Upper lobe of right lung (tissue), 1 donor: ENCODE results near the gene TTYH1. TPM values are rescaled to one million over a fixed set of nuclear protein-coding genes. Genes with fewer than 3 reads are reported as not detected.

Experiments used
- ATAC-seq: fragments of 200-7000 bp; cut with Tn5 transposase; one replicate; pipeline ENCODE4 v1.9.1; 2020; ENCODE audit warnings: mild to moderate bottlenecking, moderate library complexity
- DNase-seq: peaks from one replicate; pipeline ENCODE4 v3.0.0-alpha.2; 2020
- H3K27ac ChIP-seq: fragments of 200-600 bp; one replicate; pipeline ENCODE4 v1.8.0; 2022
- H3K27me3 ChIP-seq: fragments of 200-600 bp; one replicate; pipeline ENCODE4 v1.8.0; 2022; ENCODE audit warnings: mild to moderate bottlenecking
- H3K36me3 ChIP-seq: fragments of 200-600 bp; one replicate; pipeline ENCODE4 v1.8.0; 2022
- H3K4me1 ChIP-seq: fragments of 200-600 bp; one replicate; pipeline ENCODE4 v1.8.0; 2022
- H3K4me3 ChIP-seq: fragments of 200-600 bp; one replicate; pipeline ENCODE4 v1.8.0; 2022; ENCODE audit warnings: mild to moderate bottlenecking
- H3K9me3 ChIP-seq: fragments of 200-600 bp; one replicate; pipeline ENCODE4 v1.8.0; 2022
- intact Hi-C: fragments of 100-400 bp; cut with DNase I; formaldehyde crosslinking; loops from one replicate; pipeline ENCODE4 v1.11.0; 2022
- total RNA-seq: library from RNA; stranded (reverse); fragmentation: NEBNext Ultra II Directional; extraction: Animal tissue kit (Norgen Biotek cat#: 25700); gene quantifications from one replicate; pipeline ENCODE4 v1.2.1, GENCODE V29; 2021
- TF ChIP-seq, protein P1 (sequence below): fragments of 200-600 bp; IDR thresholded peaks from one replicate; pipeline ENCODE4 v1.8.0; 2022; ENCODE audit warnings: antibody characterized with exemption
- donor health status: DM: no; HTN: yes; CAD: no; lungs with severe emphysema.

TTYH1 gene
- total RNA-seq, 1 donor from 2014 or later: not detected

DNA sequence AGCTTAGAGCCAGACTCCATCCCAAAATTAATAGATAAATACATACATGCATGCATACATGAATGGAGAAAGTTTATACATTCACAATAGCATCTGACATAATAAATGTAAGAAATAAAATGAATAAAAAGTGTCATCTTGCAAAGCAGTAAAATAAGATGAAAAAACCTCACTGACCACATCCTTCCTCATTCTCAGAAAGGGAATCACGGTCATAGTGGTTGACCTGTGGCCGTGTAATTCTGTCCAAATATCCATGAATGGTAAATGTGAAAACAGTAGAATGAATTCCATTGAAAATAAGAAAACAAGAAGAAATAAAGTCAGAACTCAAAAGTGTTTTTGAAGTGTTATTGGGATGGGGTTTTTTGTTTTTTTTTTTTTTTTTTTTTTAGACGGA is 67.6 kb downstream of the TTYH1 start:
- peaks cover 22% of the 10 kb centered on the region for H3K27me3 ChIP-seq
- ATAC-seq (peak; percentile 56), DNase-seq (no peak)
- intact Hi-C loops: no loop called here
- no peaks in the 10 kb centered on the region for H3K4me1 ChIP-seq
- no peaks in the 10 kb centered on the region for H3K36me3 ChIP-seq
- no peaks in the 10 kb centered on the region for H3K9me3 ChIP-seq
- TF ChIP-seq, protein P1, sequence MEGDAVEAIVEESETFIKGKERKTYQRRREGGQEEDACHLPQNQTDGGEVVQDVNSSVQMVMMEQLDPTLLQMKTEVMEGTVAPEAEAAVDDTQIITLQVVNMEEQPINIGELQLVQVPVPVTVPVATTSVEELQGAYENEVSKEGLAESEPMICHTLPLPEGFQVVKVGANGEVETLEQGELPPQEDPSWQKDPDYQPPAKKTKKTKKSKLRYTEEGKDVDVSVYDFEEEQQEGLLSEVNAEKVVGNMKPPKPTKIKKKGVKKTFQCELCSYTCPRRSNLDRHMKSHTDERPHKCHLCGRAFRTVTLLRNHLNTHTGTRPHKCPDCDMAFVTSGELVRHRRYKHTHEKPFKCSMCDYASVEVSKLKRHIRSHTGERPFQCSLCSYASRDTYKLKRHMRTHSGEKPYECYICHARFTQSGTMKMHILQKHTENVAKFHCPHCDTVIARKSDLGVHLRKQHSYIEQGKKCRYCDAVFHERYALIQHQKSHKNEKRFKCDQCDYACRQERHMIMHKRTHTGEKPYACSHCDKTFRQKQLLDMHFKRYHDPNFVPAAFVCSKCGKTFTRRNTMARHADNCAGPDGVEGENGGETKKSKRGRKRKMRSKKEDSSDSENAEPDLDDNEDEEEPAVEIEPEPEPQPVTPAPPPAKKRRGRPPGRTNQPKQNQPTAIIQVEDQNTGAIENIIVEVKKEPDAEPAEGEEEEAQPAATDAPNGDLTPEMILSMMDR: no peak
- no peak overlapping the region for H3K27ac ChIP-seq
- H3K4me3 ChIP-seq: no peak overlapping the region

DNA sequence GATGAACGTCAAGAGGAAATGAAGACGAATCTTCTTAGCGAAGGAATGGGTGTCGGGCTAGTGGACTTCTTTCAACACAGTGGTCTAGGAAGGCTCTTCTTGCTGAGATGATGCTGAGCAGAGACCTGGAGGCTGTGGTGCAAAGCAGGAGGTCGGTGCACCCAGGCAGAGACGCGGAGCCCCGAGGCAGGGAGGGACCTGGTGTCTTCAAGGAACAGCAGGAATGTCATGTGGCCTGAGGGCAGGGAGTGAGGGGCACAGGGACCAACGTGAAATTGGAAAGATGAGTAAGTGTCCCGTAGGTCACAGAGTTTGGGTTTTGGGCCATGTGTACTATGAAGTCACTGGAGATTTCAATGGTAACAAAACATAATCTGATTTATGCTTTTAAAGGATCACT is 69.2 kb downstream of the TTYH1 start:
- TF ChIP-seq, protein P1: no peak
- H3K4me3 ChIP-seq: no peak overlapping the region
- H3K36me3 ChIP-seq: no peaks in the 10 kb centered on the region
- peaks cover 22% of the 10 kb centered on the region for H3K27me3 ChIP-seq
- intact Hi-C loops: no loop called here
- no peak overlapping the region for H3K27ac ChIP-seq
- ATAC-seq (no peak), DNase-seq (no peak)
- no peaks in the 10 kb centered on the region for H3K4me1 ChIP-seq
- H3K9me3 ChIP-seq: no peaks in the 10 kb centered on the region

DNA sequence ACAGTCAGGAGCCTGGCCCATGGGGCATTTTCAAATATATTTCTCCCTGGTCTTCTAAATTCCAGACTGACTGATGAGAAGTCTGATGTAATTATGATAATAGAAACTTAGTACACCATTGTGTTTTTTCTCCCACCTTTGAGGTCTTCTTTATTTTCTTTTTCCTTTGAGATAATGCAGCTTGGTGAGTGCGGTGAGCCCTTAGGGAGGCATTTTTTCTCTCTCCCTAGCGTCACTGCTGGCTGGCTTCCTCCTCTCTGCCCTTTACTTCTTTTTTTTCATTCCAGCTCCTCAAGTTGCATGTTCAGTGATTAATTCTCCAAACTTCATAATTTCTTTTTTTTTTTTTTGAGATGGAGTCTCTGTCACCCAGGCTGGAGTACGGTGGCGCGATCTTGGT is 70.6 kb downstream of the TTYH1 start:
- no peak for DNase-seq

More for the DNA sequence above, 70.6 kb downstream of the TTYH1 start:
- Histone ChIP-seq H3K27ac (no peak overlapping the region), H3K4me1 (no peaks in the 10 kb centered on the region), H3K9me3 (no peaks in the 10 kb centered on the region), H3K27me3 (peaks cover 22% of the 10 kb centered on the region), H3K36me3 (no peaks in the 10 kb centered on the region), H3K4me3 (no peak overlapping the region)
- TF ChIP-seq, protein P1: no peak
- no peak for ATAC-seq
- intact Hi-C loops: no loop called here

Other genes starting within 250 kb of the TTYH1 start
- gene TMC4, start 242.3 kb upstream of the TTYH1 start, total RNA-seq: 48.3 TPM
- gene MBOAT7, start 225.9 kb upstream of the TTYH1 start, total RNA-seq: 57.9 TPM
- 34.7 TPM for gene TSEN34, start 224.2 kb upstream of the TTYH1 start, total RNA-seq
- 1,039 TPM for gene RPS9, start 214.6 kb upstream of the TTYH1 start, total RNA-seq
- 61.5 TPM for gene LILRB3, start 192.5 kb upstream of the TTYH1 start, total RNA-seq
- 21.4 TPM for gene LILRA6, start 172.7 kb upstream of the TTYH1 start, total RNA-seq
- gene LILRB5, start 158.2 kb upstream of the TTYH1 start, total RNA-seq: 9.1 TPM
- 18.8 TPM for gene LILRB2, start 134.4 kb upstream of the TTYH1 start, total RNA-seq
- gene LILRA5, start 102.3 kb upstream of the TTYH1 start, total RNA-seq: 13.5 TPM
- 4.8 TPM for gene LILRA4, start 76.3 kb upstream of the TTYH1 start, total RNA-seq
- gene LAIR1, start 50.5 kb upstream of the TTYH1 start, total RNA-seq: 87.8 TPM
- gene LENG8, start 33.7 kb downstream of the TTYH1 start, total RNA-seq: 191 TPM
- 7.2 TPM for gene LENG9, start 48.3 kb downstream of the TTYH1 start, total RNA-seq
- 38.2 TPM for gene CDC42EP5, start 57.8 kb downstream of the TTYH1 start, total RNA-seq
- not detected for gene LAIR2, start 87.4 kb downstream of the TTYH1 start, total RNA-seq
- gene LILRA2, start 158.3 kb downstream of the TTYH1 start, total RNA-seq: 15.4 TPM
- gene LILRA1, start 178.2 kb downstream of the TTYH1 start, total RNA-seq: 4.7 TPM
- 23.6 TPM for gene LILRB1, start 215.0 kb downstream of the TTYH1 start, total RNA-seq
- 29.8 TPM for gene LILRB4, start 247.5 kb downstream of the TTYH1 start, total RNA-seq